Endothelial cell of umbilical vein (primary cell): ENCODE data around the gene SCYL2. TPM values are rescaled to one million over a fixed set of nuclear protein-coding genes. Genes with fewer than 3 reads are reported as not detected.
A peak's percentile ranks its signal among the peaks of the same experiment; 100 is the strongest.

Experiments used
- BruUV-seq: library from RNA; stranded (reverse); fragments of 400-500 nt; replicated peaks from 2 replicates; lab custom pipeline; 2021; lab: Mats Ljungman, UMichigan
- CTCF ChIA-PET: fragments of 300-600, 350-600 bp; sonication (Branson Sonifier 250); formaldehyde crosslinking; loops from one replicate; lab custom pipeline; 2021; ENCODE audit warnings: antibody characterized with exemption, inconsistent platforms; lab: Charles Lee
- POLR2A ChIA-PET: fragments of 300-600, 350-600 bp; sonication (Branson Sonifier 250); formaldehyde crosslinking; loops from one replicate; lab custom pipeline; 2021; ENCODE audit warnings: antibody characterized with exemption, inconsistent platforms; lab: Charles Lee
- DNase-seq: peaks from one replicate; pipeline ENCODE4 v3.0.0-alpha.2; 2011; ENCODE audit warnings: low read depth, low spot score
- FAIRE-seq: peaks from 2 replicates; lab custom pipeline; 2011; peaks lifted over from hg19 to GRCh38; lab: Jason Lieb, UNC
- H2AFZ ChIP-seq: 2 replicates; pipeline ENCODE4 v1.6.0; 2012; ENCODE audit warnings: low read depth, low read length, control low read depth, inconsistent platforms
- H3K27ac ChIP-seq: 2 replicates; pipeline ENCODE4 v1.5.1; 2011; ENCODE audit warnings: low read depth, mild to moderate bottlenecking, control low read depth, low read length, moderate library complexity; ENCODE audit not compliant: insufficient read depth
- H3K27me3 ChIP-seq, 2 experiments: 2 replicates each; pipeline versions ENCODE4 v1.6.0 to v1.6.1; 2011; ENCODE audit warnings: low read length in 2 of 2, mixed read lengths in 1 of 2; ENCODE audit not compliant: control insufficient read depth in 2 of 2, insufficient read depth in 2 of 2
- H3K36me3 ChIP-seq, 2 experiments: 2 replicates in 1 of 2; 3 replicates in 1 of 2; pipeline ENCODE4 v1.5.1; 2011; ENCODE audit warnings: low read length in 2 of 2, mild to moderate bottlenecking in 1 of 2, moderate library complexity in 1 of 2; ENCODE audit not compliant: control insufficient read depth in 2 of 2, insufficient read depth in 2 of 2; ENCODE audit errors: extremely low read depth in 1 of 2
- H3K4me1 ChIP-seq: 3 replicates; pipeline ENCODE4 v1.5.1; 2011; ENCODE audit warnings: mild to moderate bottlenecking, low read length; ENCODE audit not compliant: control insufficient read depth, insufficient read depth; ENCODE audit errors: extremely low read depth
- H3K4me2 ChIP-seq: 2 replicates; pipeline ENCODE4 v1.6.1; 2011; ENCODE audit warnings: low read length, control low read depth, mixed read lengths; ENCODE audit not compliant: insufficient read depth
- H3K4me3 ChIP-seq, 3 experiments: fragments of 200-600 bp in 1 of 3; sonication (generic), shearing (Covaris generic) in 1 of 3; replicated peaks in 1 of 3; 2 replicates each; pipeline ENCODE4 v1.5.1; 2011 to 2016; ENCODE audit warnings: control low read depth in 3 of 3, low read length in 3 of 3, mild to moderate bottlenecking in 2 of 3, inconsistent platforms in 1 of 3, low read depth in 1 of 3, moderate library complexity in 1 of 3; ENCODE audit not compliant: insufficient read depth in 1 of 3
- H3K79me2 ChIP-seq: 2 replicates; pipeline ENCODE4 v1.6.0; 2012; ENCODE audit warnings: low read length, inconsistent platforms; ENCODE audit not compliant: control insufficient read depth, insufficient read depth
- H3K9ac ChIP-seq: replicated peaks from 2 replicates; pipeline ENCODE3; 2011; ENCODE audit warnings: low read length, control low read depth; ENCODE audit not compliant: insufficient read depth; ENCODE audit errors: extremely low read depth
- H3K9me1 ChIP-seq: replicated peaks from 3 replicates; pipeline ENCODE4 v1.6.0; 2011; ENCODE audit warnings: mild to moderate bottlenecking, low read length; ENCODE audit not compliant: control insufficient read depth, insufficient read depth; ENCODE audit errors: extremely low read depth
- H3K9me3 ChIP-seq: replicated peaks from 2 replicates; pipeline ENCODE4 v1.5.1; 2012; ENCODE audit warnings: low read length, inconsistent platforms; ENCODE audit not compliant: control insufficient read depth, insufficient read depth
- H4K20me1 ChIP-seq: replicated peaks from 2 replicates; pipeline ENCODE3; 2011; ENCODE audit warnings: mild to moderate bottlenecking, low read length; ENCODE audit not compliant: control insufficient read depth, insufficient read depth; ENCODE audit errors: extremely low read depth
- EZH2 ChIP-seq: IDR thresholded peaks from 2 replicates; pipeline ENCODE4 v1.6.1; 2012; ENCODE audit warnings: borderline replicate concordance, low read depth, mild to moderate bottlenecking, moderate library complexity, low read length, inconsistent platforms; ENCODE audit not compliant: severe bottlenecking
- FOS ChIP-seq: IDR thresholded peaks from 2 replicates; pipeline ENCODE4 v1.6.1; 2011; ENCODE audit warnings: mild to moderate bottlenecking, low read length, moderate library complexity, borderline replicate concordance; ENCODE audit not compliant: insufficient read depth
- GATA2 ChIP-seq: IDR thresholded peaks from 2 replicates; pipeline ENCODE4 v1.7.0; 2011; ENCODE audit warnings: low read depth, mild to moderate bottlenecking, moderate library complexity, mixed read lengths, low read length; ENCODE audit not compliant: insufficient read length, insufficient read depth
- MYC ChIP-seq: IDR thresholded peaks from one replicate; pipeline ENCODE4 v1.6.1; 2011; ENCODE audit warnings: mild to moderate bottlenecking, low read depth, low read length
- dilution Hi-C: fragments of 300-500 bp; cut with MboI; formaldehyde crosslinking; loops from one replicate; pipeline ENCODE4 v1.15.0; 2019; ENCODE audit warnings: low sequenced_read_pairs; ENCODE audit not compliant: extremely low pct_ligation_motif_present
- intact Hi-C: fragments of 100-400 bp; cut with micrococcal nuclease; formaldehyde crosslinking; loops from one replicate; pipeline ENCODE4 v1.10.0; 2022
- polyA plus RNA-seq, 4 experiments: library from polyadenylated mRNA; depleted of rRNA in 3 of 4; stranded (reverse) in 3 of 4; unstranded in 1 of 4; fragments of >200 nt; gene quantifications; 2 replicates each; pipeline versions ENCODE4 v1.2.1 to v1.2.3, GENCODE V29; 2011 to 2012; ENCODE audit warnings: missing spikeins in 1 of 4
- total RNA-seq: library from RNA; stranded (reverse); gene quantifications from 2 replicates; pipeline ENCODE4 v1.2.3, GENCODE V29; 2021
- TF ChIP-seq, protein P1 (sequence below), 2 donors: IDR thresholded peaks; 1 replicate in 1 of 2; 2 replicates in 1 of 2; pipeline ENCODE4 v1.5.1; 2011; ENCODE audit warnings: low read length in 2 of 2, mild to moderate bottlenecking in 2 of 2, moderate library complexity in 2 of 2, control low read depth in 1 of 2, inconsistent platforms in 1 of 2, low read depth in 1 of 2; ENCODE audit not compliant: insufficient read depth in 1 of 2; ENCODE audit errors: extremely low read depth in 1 of 2
- TF ChIP-seq, protein P2 (sequence below): IDR thresholded peaks from 2 replicates; pipeline ENCODE4 v1.6.1; 2011; ENCODE audit not compliant: insufficient read depth, insufficient read length

The SCYL2 gene
- total and polyA plus RNA-seq, 2 donors (not counting 3 experiments of a cell fraction or from before 2014, with no cell fraction given), result 12.5 to 41.4 TPM

DNA sequence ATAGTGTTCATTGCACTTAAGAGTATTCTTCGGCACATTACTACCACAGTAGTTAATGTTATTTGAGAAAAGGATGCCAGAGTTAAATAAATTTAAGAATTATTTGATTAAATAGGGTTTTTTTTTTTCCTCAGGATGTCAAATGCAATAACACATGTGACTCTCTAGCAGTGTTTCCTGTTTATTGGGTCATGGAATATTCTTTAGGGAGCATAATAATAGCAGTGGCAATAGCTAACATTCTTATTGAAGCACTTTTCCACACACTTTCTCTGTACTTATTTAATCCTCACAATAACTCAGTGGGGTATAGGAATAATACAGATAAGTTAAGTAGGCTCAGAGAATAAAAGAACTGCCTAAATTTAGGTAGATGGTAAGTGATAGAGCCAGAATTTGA, 44.3 kb downstream of the SCYL2 start:
- no peak overlapping the region for H2AFZ ChIP-seq
- H3K9me3 ChIP-seq, result no peaks in the 10 kb centered on the region
- no TSS peak for BruUV-seq
- H3K4me1 ChIP-seq, result no peaks in the 10 kb centered on the region
- no peaks in the 10 kb centered on the region for H3K27me3 ChIP-seq
- H3K9me1 ChIP-seq, result no peaks in the 10 kb centered on the region
- dilution Hi-C loops, result no loop called here
- no peak for FAIRE-seq
- H3K27ac ChIP-seq, result no peak overlapping the region
- CTCF ChIA-PET, result no interaction called here
- intact Hi-C loops, result loop anchor here (5.0 kb wide), 1 partner anchor 44 kb away; the partner anchor contains the start of genes DEPDC4 and SCYL2
- H4K20me1 ChIP-seq, result no peaks in the 10 kb centered on the region
- no peak for TF ChIP-seq GATA2
- TF ChIP-seq, protein P1, sequence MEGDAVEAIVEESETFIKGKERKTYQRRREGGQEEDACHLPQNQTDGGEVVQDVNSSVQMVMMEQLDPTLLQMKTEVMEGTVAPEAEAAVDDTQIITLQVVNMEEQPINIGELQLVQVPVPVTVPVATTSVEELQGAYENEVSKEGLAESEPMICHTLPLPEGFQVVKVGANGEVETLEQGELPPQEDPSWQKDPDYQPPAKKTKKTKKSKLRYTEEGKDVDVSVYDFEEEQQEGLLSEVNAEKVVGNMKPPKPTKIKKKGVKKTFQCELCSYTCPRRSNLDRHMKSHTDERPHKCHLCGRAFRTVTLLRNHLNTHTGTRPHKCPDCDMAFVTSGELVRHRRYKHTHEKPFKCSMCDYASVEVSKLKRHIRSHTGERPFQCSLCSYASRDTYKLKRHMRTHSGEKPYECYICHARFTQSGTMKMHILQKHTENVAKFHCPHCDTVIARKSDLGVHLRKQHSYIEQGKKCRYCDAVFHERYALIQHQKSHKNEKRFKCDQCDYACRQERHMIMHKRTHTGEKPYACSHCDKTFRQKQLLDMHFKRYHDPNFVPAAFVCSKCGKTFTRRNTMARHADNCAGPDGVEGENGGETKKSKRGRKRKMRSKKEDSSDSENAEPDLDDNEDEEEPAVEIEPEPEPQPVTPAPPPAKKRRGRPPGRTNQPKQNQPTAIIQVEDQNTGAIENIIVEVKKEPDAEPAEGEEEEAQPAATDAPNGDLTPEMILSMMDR (IDR thresholded peaks at IDR 0.05; ENCODE audit: extremely low read depth in 1 of 2, insufficient read depth in 1 of 2, low read depth in 1 of 2, low read length in 2 of 2), result no peak
- TF ChIP-seq FOS, result no peak
- no peak for TF ChIP-seq EZH2
- TF ChIP-seq MYC, result no peak
- TF ChIP-seq, protein P2, sequence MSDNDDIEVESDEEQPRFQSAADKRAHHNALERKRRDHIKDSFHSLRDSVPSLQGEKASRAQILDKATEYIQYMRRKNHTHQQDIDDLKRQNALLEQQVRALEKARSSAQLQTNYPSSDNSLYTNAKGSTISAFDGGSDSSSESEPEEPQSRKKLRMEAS, result no peak
- no peak overlapping the region for H3K4me2 ChIP-seq
- peak; percentile 43 for DNase-seq
- peaks cover 0 to 3% of the 10 kb centered on the region in 2 experiments for H3K36me3 ChIP-seq
- no peak overlapping the region for H3K4me3 ChIP-seq
- H3K79me2 ChIP-seq, result no peaks in the 10 kb centered on the region
- no peak overlapping the region for H3K9ac ChIP-seq
- POLR2A ChIA-PET, result interaction anchor here (0.7 kb wide), 1 partner anchor 15 kb away, joined by 4 read pairs; no protein-coding TSS in a partner anchor
